Esophagus (tissue), 2 donors: ENCODE results near the gene STRIP1. TPM values are rescaled to one million over a fixed set of nuclear protein-coding genes. Genes with fewer than 3 reads are reported as not detected.
A peak's percentile ranks its signal among the peaks of the same experiment; 100 is the strongest.

Experiments used
- H3K27ac ChIP-seq, 2 donors: one replicate each; pipeline ENCODE4 v1.5.1; 2013; ENCODE audit warnings: low read depth in 2 of 2, mild to moderate bottlenecking in 2 of 2, inconsistent platforms in 1 of 2, low read length in 1 of 2, moderate library complexity in 1 of 2
- H3K27me3 ChIP-seq, 2 donors: one replicate each; pipeline ENCODE4 v1.6.1; 2013; ENCODE audit warnings: low read length in 2 of 2, control low read depth in 1 of 2, mild to moderate bottlenecking in 1 of 2; ENCODE audit not compliant: insufficient read depth in 2 of 2, control insufficient read depth in 1 of 2
- H3K36me3 ChIP-seq, 2 donors: one replicate each; pipeline ENCODE4 v1.6.1; 2013; ENCODE audit warnings: low read length in 1 of 2; ENCODE audit not compliant: control insufficient read depth in 2 of 2, insufficient read depth in 2 of 2
- H3K4me1 ChIP-seq, 2 donors: one replicate each; pipeline ENCODE4 v1.6.1; 2013; ENCODE audit warnings: low read length in 1 of 2; ENCODE audit not compliant: control insufficient read depth in 2 of 2, insufficient read depth in 2 of 2
- H3K4me3 ChIP-seq, 2 donors: one replicate each; pipeline ENCODE4 v1.5.1; 2013; ENCODE audit warnings: low read length in 2 of 2, mild to moderate bottlenecking in 2 of 2, low read depth in 1 of 2, moderate library complexity in 1 of 2
- H3K9me3 ChIP-seq, 2 donors: one replicate each; pipeline ENCODE4 v1.6.1; 2013; ENCODE audit warnings: mild to moderate bottlenecking in 2 of 2, low read depth in 1 of 2, low read length in 1 of 2, moderate library complexity in 1 of 2; ENCODE audit not compliant: control insufficient read depth in 2 of 2, insufficient read depth in 1 of 2
- WGBS, 2 donors: extraction: QIAGEN DNeasy Blood & Tissue Kit; methylation state at CpG; one replicate each; pipeline ENCODE4 v1.1.7; 2013; 5-methylcytosine and 5-hydroxymethylcytosine counted together
- polyA plus RNA-seq, 2 donors: library from polyadenylated mRNA; stranded (reverse); fragments of 200-250 nt; gene quantifications; one replicate each; pipeline ENCODE4 v1.2.3, GENCODE V29; 2013
- donor health status: healthy with polysubstance abuse.
- donor health status: Bipolar disorder and iron deficiency.

The STRIP1 gene
- polyA plus RNA-seq, 2 donors = 12.3 to 14.0 TPM

- WGBS, 2 donors = 32 to 45% methylated on average over 3 of the region's 3 CpGs
- H3K27ac ChIP-seq = peak overlapping the region in 1 of 2 donors; percentile 57
- H3K27me3 ChIP-seq = no peaks in the 10 kb centered on the region
- peaks cover 16 to 54% of the 10 kb centered on the region in 2 donors for H3K36me3 ChIP-seq
- no peak overlapping the region for H3K4me3 ChIP-seq
- peaks cover 0 to 3% of the 10 kb centered on the region in 2 donors for H3K4me1 ChIP-seq
- no peaks in the 10 kb centered on the region for H3K9me3 ChIP-seq
These were observed 22.4 kb downstream of the STRIP1 start for GRCh38 chr1:110056776-110057175.

- no peaks in the 10 kb centered on the region for H3K27me3 ChIP-seq
- H3K4me1 ChIP-seq = peaks cover 0 to 3% of the 10 kb centered on the region in 2 donors
- 79 to 83% methylated on average over 7 of the region's 7 CpGs for WGBS, 2 donors
- no peaks in the 10 kb centered on the region for H3K9me3 ChIP-seq
- H3K27ac ChIP-seq = no peak overlapping the region
- H3K4me3 ChIP-seq = no peak overlapping the region
- H3K36me3 ChIP-seq = peaks cover 15 to 43% of the 10 kb centered on the region in 2 donors
These were observed 23.6 kb downstream of the STRIP1 start for GRCh38 chr1:110057963-110058518.

DNA sequence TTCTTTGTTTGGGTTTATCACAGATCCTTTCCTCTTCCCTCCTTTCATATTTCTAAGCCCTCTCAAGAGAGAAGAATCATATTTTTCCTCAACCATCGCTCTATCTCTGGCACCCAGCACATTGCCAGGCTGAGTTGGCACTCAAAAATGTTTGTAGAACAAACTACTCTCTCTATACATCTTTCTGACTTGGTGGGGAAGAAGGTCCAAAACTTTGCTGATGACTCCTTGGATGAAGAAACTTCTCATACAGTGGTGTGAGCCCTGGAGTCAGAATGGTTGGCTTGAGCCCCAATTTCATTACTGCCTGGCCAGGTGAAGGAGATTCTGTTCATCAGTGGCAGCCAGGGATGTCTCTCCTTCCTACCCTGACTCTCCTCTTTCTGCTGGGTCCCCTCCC is 24.2 kb downstream of the STRIP1 start:
- H3K4me3 ChIP-seq = no peak overlapping the region
- WGBS, 2 donors = 76 to 82% methylated on average over 1 of the region's 1 CpG
- no peaks in the 10 kb centered on the region for H3K27me3 ChIP-seq
- no peaks in the 10 kb centered on the region for H3K9me3 ChIP-seq
- peaks cover 15 to 38% of the 10 kb centered on the region in 2 donors for H3K36me3 ChIP-seq
- peaks cover 0 to 3% of the 10 kb centered on the region in 2 donors for H3K4me1 ChIP-seq
- no peak overlapping the region for H3K27ac ChIP-seq

- Histone ChIP-seq H3K9me3 (no peaks in the 10 kb centered on the region), H3K4me3 (no peak overlapping the region), H3K27me3 (no peaks in the 10 kb centered on the region), H3K4me1 (peaks cover 0 to 3% of the 10 kb centered on the region in 2 donors), H3K27ac (no peak overlapping the region), H3K36me3 (peaks cover 15 to 31% of the 10 kb centered on the region in 2 donors)
- WGBS, 2 donors = 85 to 88% methylated on average over 6 of the region's 6 CpGs
These were observed 24.9 kb downstream of the STRIP1 start for GRCh38 chr1:110059133-110059863.

- Histone ChIP-seq H3K4me1 (peaks cover 0 to 3% of the 10 kb centered on the region in 2 donors), H3K27ac (no peak overlapping the region), H3K36me3 (peaks cover 8 to 24% of the 10 kb centered on the region in 2 donors), H3K4me3 (no peak overlapping the region), H3K27me3 (no peaks in the 10 kb centered on the region), H3K9me3 (no peaks in the 10 kb centered on the region)
- 88 to 90% methylated on average over 9 of the region's 9 CpGs for WGBS, 2 donors
These were observed 25.7 kb downstream of the STRIP1 start for GRCh38 chr1:110060034-110060661.

DNA sequence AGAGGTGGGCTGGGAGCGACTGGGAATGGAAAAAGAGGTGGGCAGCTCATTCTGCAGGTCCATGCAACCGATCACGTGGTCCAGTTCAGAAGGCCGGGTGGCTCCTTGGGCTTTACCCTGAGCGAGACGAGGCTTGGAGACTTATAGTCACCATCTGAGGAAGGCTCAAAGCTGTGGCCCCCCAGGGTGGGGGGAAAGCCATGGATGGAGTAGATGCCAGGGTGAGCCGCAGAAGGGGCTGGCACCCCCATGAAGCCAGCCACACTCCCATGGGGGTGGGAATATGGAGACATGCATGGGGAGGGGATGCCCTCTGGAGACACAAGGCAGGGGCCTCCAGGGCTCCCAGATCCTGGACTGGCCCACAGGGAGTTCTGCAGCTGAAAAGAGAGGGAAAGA is 26.2 kb downstream of the STRIP1 start:
- no peak overlapping the region for H3K4me3 ChIP-seq
- 97 to 98% methylated on average over 7 of the region's 7 CpGs for WGBS, 2 donors
- peaks cover 0 to 3% of the 10 kb centered on the region in 2 donors for H3K4me1 ChIP-seq
- no peaks in the 10 kb centered on the region for H3K9me3 ChIP-seq
- H3K27ac ChIP-seq = no peak overlapping the region
- peaks cover 4 to 21% of the 10 kb centered on the region in 2 donors for H3K36me3 ChIP-seq
- H3K27me3 ChIP-seq = no peaks in the 10 kb centered on the region

GRCh38 chr1:110061341-110061740 is 26.9 kb downstream of the STRIP1 start:
- H3K4me3 ChIP-seq = no peak overlapping the region
- H3K27me3 ChIP-seq = no peaks in the 10 kb centered on the region
- peaks cover 3 to 17% of the 10 kb centered on the region in 2 donors for H3K36me3 ChIP-seq
- H3K4me1 ChIP-seq = peaks cover 0 to 3% of the 10 kb centered on the region in 2 donors
- WGBS, 2 donors = 94 to 95% methylated on average over 10 of the region's 10 CpGs
- H3K9me3 ChIP-seq = no peaks in the 10 kb centered on the region
- H3K27ac ChIP-seq = no peak overlapping the region

DNA sequence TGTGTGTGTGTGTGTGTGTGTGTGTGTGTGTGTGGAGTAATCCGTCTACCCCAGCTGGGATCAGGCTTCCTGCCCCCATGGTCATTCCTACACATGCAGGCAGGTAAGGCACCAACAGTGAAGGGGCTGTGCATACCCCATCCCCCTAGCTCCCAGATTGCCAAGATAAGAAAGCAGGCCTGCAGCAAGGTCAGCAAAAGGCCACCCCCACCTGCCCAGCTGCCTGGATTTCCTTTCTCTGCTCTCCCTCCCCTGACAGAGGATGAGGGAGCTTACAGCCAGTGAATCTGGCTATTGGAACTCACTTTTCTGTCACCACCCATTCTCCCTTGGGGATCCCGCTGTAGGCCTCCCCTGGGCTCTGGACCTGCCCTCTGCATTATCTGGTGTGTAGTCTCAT is 28.2 kb downstream of the STRIP1 start:
- H3K27me3 ChIP-seq = peaks cover 4 to 5% of the 10 kb centered on the region in 2 donors
- peaks cover 0 to 3% of the 10 kb centered on the region in 2 donors for H3K9me3 ChIP-seq
- H3K4me1 ChIP-seq = no peaks in the 10 kb centered on the region
- H3K4me3 ChIP-seq = no peak overlapping the region
- 87 to 100% methylated on average over 2 of the region's 2 CpGs for whole genome bisulfite sequencing, 2 donors
- peaks cover 3 to 11% of the 10 kb centered on the region in 2 donors for H3K36me3 ChIP-seq
- no peak overlapping the region for H3K27ac ChIP-seq

DNA sequence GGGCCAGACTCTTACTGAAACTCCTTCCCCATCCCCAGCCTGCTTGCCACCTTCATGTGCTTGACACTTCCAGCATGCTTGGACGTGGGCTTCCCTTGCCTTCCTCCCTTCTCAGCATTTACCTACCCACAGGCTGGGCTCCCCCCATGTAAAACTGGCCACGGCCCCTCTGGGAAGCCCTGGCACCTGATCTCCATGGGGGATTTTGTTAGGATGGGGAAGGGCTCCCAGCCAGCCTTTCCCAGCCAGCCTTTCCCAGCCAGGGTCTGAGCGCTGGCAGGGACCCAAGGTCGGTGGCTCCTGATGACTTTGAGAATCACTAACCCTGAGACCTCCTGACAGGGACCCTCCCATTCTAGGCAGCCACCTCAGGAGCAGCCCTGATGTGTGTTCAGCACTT is 29.4 kb downstream of the STRIP1 start:
- WGBS, 2 donors = 57 to 83% methylated on average over 4 of the region's 4 CpGs
- Histone ChIP-seq H3K36me3 (peaks cover 2 to 7% of the 10 kb centered on the region in 2 donors), H3K4me1 (peaks cover 4 to 5% of the 10 kb centered on the region in 2 donors), H3K4me3 (no peak overlapping the region), H3K27me3 (peaks cover 5 to 15% of the 10 kb centered on the region in 2 donors), H3K27ac (no peak overlapping the region), H3K9me3 (peaks cover 5 to 11% of the 10 kb centered on the region in 2 donors)
